GM20000 (cell line): ENCODE data around the gene MFAP3.

Experiments used
- DNase-seq: peaks from one replicate; pipeline ENCODE4 v3.0.0; 2012; ENCODE audit warnings: low spot score
- TF ChIP-seq, protein P1 (sequence below): IDR thresholded peaks from 2 replicates; pipeline ENCODE4 v1.5.1; 2012; ENCODE audit warnings: mild to moderate bottlenecking, control low read depth; ENCODE audit errors: extremely low read depth, missing control alignments

Gene MFAP3

DNA sequence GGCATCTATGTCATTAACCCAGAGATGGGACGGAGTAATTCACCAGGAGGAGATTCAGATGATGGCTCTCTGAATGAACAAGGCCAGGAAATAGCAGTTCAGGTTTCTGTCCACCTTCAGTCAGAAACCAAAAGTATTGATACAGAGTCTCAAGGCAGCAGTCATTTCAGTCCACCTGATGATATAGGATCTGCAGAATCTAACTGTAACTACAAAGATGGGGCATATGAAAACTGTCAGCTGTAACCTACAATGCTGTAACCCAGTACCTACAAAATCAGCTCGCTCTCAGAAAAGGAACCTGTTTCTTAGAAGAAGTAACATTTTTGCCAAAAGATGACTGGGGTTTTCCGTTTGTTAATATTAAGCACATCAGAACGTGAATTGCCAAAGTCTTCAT lies 14.7 kb downstream of the MFAP3 start:
- no peak for DNase-seq
- TF ChIP-seq, protein P1, sequence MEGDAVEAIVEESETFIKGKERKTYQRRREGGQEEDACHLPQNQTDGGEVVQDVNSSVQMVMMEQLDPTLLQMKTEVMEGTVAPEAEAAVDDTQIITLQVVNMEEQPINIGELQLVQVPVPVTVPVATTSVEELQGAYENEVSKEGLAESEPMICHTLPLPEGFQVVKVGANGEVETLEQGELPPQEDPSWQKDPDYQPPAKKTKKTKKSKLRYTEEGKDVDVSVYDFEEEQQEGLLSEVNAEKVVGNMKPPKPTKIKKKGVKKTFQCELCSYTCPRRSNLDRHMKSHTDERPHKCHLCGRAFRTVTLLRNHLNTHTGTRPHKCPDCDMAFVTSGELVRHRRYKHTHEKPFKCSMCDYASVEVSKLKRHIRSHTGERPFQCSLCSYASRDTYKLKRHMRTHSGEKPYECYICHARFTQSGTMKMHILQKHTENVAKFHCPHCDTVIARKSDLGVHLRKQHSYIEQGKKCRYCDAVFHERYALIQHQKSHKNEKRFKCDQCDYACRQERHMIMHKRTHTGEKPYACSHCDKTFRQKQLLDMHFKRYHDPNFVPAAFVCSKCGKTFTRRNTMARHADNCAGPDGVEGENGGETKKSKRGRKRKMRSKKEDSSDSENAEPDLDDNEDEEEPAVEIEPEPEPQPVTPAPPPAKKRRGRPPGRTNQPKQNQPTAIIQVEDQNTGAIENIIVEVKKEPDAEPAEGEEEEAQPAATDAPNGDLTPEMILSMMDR, result no peak

DNA sequence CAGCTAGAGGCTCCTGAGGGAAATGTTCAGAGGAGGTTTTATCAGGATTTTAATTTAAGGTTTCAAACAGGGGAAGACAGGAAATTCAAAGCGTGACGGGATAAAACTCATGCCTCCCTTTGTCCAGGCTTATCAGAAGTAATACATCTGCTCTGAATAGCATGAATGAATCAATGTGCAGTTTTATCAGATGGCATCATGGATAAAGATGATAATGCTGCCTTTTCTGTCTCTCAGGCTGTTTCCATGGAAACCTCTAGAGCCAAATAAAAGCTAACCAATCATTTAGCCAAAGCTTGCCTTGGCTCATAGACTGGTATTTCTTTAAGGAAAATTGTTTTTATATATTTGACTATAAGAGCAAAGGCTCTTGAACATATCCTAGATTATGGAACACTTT lies 16.4 kb downstream of the MFAP3 start:
- no peak for DNase-seq
- TF ChIP-seq, protein P1, result no peak

DNA sequence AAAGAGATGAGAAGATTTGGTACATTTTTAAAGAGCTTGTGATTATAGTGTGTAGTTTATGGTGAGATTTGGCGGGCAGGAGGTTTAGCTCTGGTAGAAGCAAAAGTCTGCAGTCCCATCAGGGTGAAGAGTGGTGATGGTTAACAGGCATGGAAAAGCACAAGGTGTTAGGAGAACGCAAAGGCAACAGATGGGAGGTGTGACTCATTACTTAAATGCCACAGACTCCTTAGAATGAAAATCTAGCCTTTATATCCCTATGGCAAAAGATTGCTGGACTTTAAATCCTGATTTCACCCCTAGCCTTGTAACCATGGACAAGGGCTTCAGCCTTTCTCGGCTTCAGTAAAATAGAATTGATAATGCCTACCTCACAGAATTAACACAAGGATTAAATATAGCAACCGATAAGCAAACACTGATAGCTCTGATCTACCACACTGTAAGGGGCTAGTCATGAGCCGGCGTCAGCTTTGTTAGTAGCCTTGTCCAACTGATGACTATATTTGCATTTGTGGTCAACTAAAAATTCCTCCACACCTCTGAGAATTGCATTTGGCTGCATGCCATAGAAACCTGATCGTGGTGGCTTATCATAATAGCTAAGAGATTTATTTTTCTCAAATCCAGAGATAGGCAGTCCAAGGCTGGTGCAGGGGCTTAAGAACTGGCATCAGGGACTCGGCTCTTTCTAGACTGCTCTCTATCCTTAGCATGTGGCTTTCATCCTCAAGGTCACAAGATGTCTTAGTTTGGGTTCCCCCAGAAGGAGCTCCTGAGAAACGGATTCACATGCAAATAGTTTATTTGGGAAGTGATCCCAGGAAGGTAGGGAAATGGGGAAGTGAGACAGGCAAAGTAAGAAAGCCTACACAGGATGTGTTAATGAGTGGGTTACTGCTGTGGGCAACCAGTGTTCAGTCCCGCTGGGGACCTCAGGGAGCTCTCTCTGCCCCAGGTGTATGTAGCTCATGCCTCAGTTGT lies 19.6 kb downstream of the MFAP3 start:
- TF ChIP-seq, protein P1, result no peak
- peak; percentile 22 for DNase-seq

DNA sequence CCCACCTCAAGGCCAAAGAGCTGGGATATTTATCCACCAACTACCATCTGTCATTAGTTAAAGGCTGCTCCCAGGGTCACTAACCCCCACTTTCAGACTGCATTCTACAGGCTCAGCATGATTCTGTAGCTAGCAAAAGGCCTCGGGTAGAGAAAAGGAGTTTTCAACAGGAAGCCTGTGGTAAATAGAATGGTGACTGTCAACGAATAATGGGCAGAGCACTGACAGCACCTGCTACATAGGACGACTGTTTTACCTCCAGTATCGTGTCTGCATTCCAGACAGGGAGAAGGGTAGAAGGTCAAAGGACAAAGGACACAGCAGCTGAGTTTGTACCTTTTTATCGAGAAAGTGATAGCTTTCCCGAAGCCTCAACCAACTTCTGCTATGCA lies 20.3 kb downstream of the MFAP3 start:
- TF ChIP-seq, protein P1, result no peak
- peak; percentile 8 for DNase-seq

DNA sequence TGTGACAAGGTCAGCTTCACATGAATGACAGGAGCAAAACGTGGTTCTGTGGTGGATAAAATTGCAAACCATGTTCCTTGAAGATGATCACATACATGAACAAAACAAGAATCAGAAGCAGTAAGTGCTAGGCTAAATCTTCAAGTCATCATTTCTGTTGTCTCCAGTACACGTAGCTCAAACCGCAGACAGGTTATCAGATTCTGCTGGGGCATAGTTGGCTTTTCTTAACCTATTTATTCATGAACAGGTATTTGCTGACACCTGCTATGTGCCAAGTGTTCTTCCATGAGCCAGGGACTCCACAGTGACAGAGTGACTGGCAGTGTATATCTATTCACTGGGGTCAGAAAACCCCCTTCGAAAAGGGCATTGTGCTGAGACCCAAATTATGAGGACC lies 20.8 kb downstream of the MFAP3 start:
- TF ChIP-seq, protein P1, result no peak
- no peak for DNase-seq

DNA sequence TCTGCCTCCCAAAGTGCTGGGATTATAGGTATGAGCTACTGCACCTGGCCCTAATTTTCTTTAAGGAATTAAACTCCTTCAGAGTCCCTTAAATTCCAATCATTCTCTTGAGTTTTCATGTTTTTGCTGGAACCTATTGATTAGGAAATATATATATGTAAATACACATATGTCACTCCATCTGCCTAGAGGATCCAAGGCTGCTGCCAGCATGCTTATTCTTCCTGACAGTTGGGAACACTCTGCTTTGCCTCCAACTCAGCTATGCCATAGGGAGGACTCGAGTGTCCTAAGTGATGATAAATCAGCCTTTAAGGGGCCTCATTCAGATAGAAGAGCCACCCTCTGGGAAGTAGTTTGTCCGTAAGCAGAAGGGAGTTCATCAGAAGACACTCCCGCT lies 21.8 kb downstream of the MFAP3 start:
- no peak for DNase-seq
- TF ChIP-seq, protein P1, result no peak

DNA sequence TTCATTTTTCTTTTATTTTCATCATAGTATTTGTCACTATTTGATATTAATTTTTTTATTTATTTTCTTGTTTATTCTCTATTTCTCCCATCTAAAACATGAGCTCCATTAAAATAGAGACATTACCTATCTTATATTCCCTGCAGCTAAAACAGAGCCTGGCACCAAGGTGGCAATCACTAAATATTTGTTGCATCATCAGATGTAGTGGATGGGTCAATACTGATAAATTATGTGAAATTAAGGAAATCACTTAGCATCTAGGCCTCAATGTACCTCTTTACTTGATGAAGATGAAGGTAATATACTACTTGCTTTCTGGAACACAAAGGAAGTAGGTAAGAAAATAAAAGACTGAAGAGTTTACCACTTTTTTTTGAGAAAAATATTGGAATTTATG lies 24.6 kb downstream of the MFAP3 start:
- TF ChIP-seq, protein P1, result no peak
- DNase-seq, result no peak
